LNCAP (cell line): ENCODE measurements around the gene CHAMP1.

ENCODE experiments used
- CTCF ChIP-seq: fragments of 450-650 bp; IDR thresholded peaks from 2 replicates; pipeline ENCODE4 v1.5.1; 2017; ENCODE audit warnings: mild to moderate bottlenecking

The CHAMP1 gene

GRCh38 chr13:114285166-114285808 is 29.0 kb upstream of the CHAMP1 start:
- no peak for TF ChIP-seq CTCF

- no peak for TF ChIP-seq CTCF
These were observed 27.5 kb upstream of the CHAMP1 start for GRCh38 chr13:114286808-114287207.

- no peak for TF ChIP-seq CTCF
These were observed 26.1 kb upstream of the CHAMP1 start for GRCh38 chr13:114288157-114288591.

GRCh38 chr13:114296448-114296847 is 17.9 kb upstream of the CHAMP1 start:
- no peak for TF ChIP-seq CTCF

GRCh38 chr13:114296902-114297301 is 17.4 kb upstream of the CHAMP1 start:
- no peak for TF ChIP-seq CTCF

- TF ChIP-seq CTCF: no peak
These were observed 15.4 kb upstream of the CHAMP1 start for GRCh38 chr13:114298866-114299265.

GRCh38 chr13:114299604-114300305 is 14.5 kb upstream of the CHAMP1 start:
- no peak for TF ChIP-seq CTCF
